Endodermal cell (in vitro differentiated cells): Measurements from ENCODE around the gene LCN12. TPM values are rescaled to one million over a fixed set of nuclear protein-coding genes. Genes with fewer than 3 reads are reported as not detected.

Experiments used
- DNase-seq: peaks from one replicate; pipeline ENCODE4 v3.0.0-alpha.2; 2017
- H3K27ac ChIP-seq: 2 replicates; pipeline ENCODE4 v1.5.1; 2013; ENCODE audit warnings: mild to moderate bottlenecking, low read depth, low read length, moderate library complexity
- H3K27me3 ChIP-seq: 2 replicates; pipeline ENCODE4 v1.6.1; 2013; ENCODE audit warnings: mild to moderate bottlenecking, low read length, moderate library complexity; ENCODE audit not compliant: insufficient read depth, control insufficient read depth, poor library complexity, severe bottlenecking
- H3K36me3 ChIP-seq: 2 replicates; pipeline ENCODE4 v1.7.0; 2013; ENCODE audit warnings: mild to moderate bottlenecking, low read length, moderate library complexity; ENCODE audit not compliant: control insufficient read depth, insufficient read depth
- H3K4me1 ChIP-seq: one replicate; pipeline ENCODE4 v1.7.0; 2013; ENCODE audit warnings: low read length; ENCODE audit not compliant: control insufficient read depth, insufficient read depth
- H3K4me3 ChIP-seq: 2 replicates; pipeline ENCODE4 v1.5.1; 2013; ENCODE audit warnings: mild to moderate bottlenecking, low read length, moderate library complexity
- H3K9ac ChIP-seq: 2 replicates; pipeline ENCODE4 v1.6.1; 2013; ENCODE audit warnings: mild to moderate bottlenecking, low read length, moderate library complexity; ENCODE audit not compliant: poor library complexity, severe bottlenecking; ENCODE audit errors: extremely low read depth
- H3K9me3 ChIP-seq: 2 replicates; pipeline ENCODE4 v1.6.1; 2013; ENCODE audit warnings: mild to moderate bottlenecking, low read length, moderate library complexity; ENCODE audit not compliant: control insufficient read depth
- H3K27ac Mint-ChIP-seq: 2 replicates; pipeline ENCODE4 v1.8.0; 2020; ENCODE audit warnings: mixed read lengths
- H3K27me3 Mint-ChIP-seq: 2 replicates; pipeline ENCODE4 v1.8.0; 2021; ENCODE audit warnings: mild to moderate bottlenecking, mixed read lengths; ENCODE audit not compliant: insufficient read depth
- H3K36me3 Mint-ChIP-seq: 2 replicates; pipeline ENCODE4 v1.8.0; 2020; ENCODE audit warnings: low read depth, mixed read lengths
- H3K4me1 Mint-ChIP-seq: 2 replicates; pipeline ENCODE4 v1.8.0; 2020; ENCODE audit warnings: mixed read lengths
- H3K4me3 Mint-ChIP-seq: 2 replicates; pipeline ENCODE4 v1.8.0; 2020; ENCODE audit warnings: mild to moderate bottlenecking, moderate library complexity, mixed read lengths
- H3K9me3 Mint-ChIP-seq: 2 replicates; pipeline ENCODE4 v1.8.0; 2020; ENCODE audit warnings: mild to moderate bottlenecking, mixed read lengths
- WGBS, 2 experiments: methylation state at CpG; one replicate each; pipeline versions ENCODE4 v1.1.5 to v1.1.7; 2013; ENCODE audit warnings: missing lambda C conversion rate in 2 of 2, mixed read lengths in 1 of 2; ENCODE audit not compliant: insufficient coverage in 1 of 2, insufficient read length in 1 of 2; 5-methylcytosine and 5-hydroxymethylcytosine counted together
- total RNA-seq, 2 donors: library from RNA; stranded (reverse); fragmentation: NEBNext Ultra II Directional in 1 of 2; extraction: Animal tissue kit (Norgen Biotek cat#: 25700) in 1 of 2; gene quantifications; 2 replicates in 1 of 2; 3 replicates in 1 of 2; pipeline ENCODE4 v1.2.1, GENCODE V29; 2021
- TF ChIP-seq, protein P1 (sequence below): fragments of 200-600 bp; sonication (generic); conservative IDR thresholded peaks from 2 replicates; pipeline ENCODE4 v1.5.0; 2021; ENCODE audit warnings: antibody characterized with exemption, mild to moderate bottlenecking

Gene LCN12
- total RNA-seq, 2 donors from 2014 or later, result 2.1 to 4.4 TPM

DNA sequence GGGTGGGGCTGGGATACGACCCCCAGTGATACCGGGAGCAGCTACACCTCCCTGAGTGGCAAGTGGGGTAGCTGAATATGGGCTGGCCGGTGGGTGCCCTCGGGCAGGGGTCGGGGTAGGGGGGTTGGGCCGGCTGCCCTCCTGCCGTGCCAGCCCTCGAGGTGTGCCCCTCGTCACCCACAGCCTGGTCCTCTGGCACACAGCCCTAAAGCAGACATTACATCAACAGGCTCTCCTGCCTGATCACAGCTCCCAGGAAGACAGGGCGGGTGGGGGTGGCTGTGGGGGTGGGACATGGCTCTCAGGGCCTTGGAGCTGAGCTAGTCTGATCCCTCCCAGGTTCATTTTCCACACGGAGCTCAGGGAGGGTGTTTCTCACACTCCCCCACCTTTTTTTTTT lies 30.8 kb upstream of the LCN12 start:
- no peak overlapping the region for H3K4me3 ChIP-seq
- H3K9me3 Mint-ChIP-seq, result no peaks in the 10 kb centered on the region
- H3K4me1 ChIP-seq, result no peaks in the 10 kb centered on the region
- H3K36me3 ChIP-seq, result peaks cover 43% of the 10 kb centered on the region
- 94% methylated on average over 9 to 11 of the region's 11 CpGs for WGBS, 2 experiments
- H3K27ac ChIP-seq, result no peak overlapping the region
- H3K27me3 ChIP-seq, result no peaks in the 10 kb centered on the region
- H3K4me1 Mint-ChIP-seq, result no peaks in the 10 kb centered on the region
- H3K27ac Mint-ChIP-seq, result no peak overlapping the region
- DNase-seq, result no peak
- H3K36me3 Mint-ChIP-seq, result peaks cover 57% of the 10 kb centered on the region
- TF ChIP-seq, protein P1, sequence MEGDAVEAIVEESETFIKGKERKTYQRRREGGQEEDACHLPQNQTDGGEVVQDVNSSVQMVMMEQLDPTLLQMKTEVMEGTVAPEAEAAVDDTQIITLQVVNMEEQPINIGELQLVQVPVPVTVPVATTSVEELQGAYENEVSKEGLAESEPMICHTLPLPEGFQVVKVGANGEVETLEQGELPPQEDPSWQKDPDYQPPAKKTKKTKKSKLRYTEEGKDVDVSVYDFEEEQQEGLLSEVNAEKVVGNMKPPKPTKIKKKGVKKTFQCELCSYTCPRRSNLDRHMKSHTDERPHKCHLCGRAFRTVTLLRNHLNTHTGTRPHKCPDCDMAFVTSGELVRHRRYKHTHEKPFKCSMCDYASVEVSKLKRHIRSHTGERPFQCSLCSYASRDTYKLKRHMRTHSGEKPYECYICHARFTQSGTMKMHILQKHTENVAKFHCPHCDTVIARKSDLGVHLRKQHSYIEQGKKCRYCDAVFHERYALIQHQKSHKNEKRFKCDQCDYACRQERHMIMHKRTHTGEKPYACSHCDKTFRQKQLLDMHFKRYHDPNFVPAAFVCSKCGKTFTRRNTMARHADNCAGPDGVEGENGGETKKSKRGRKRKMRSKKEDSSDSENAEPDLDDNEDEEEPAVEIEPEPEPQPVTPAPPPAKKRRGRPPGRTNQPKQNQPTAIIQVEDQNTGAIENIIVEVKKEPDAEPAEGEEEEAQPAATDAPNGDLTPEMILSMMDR, result no peak
- H3K9ac ChIP-seq, result no peak overlapping the region
- no peak overlapping the region for H3K4me3 Mint-ChIP-seq
- H3K9me3 ChIP-seq, result no peaks in the 10 kb centered on the region
- no peaks in the 10 kb centered on the region for H3K27me3 Mint-ChIP-seq

DNA sequence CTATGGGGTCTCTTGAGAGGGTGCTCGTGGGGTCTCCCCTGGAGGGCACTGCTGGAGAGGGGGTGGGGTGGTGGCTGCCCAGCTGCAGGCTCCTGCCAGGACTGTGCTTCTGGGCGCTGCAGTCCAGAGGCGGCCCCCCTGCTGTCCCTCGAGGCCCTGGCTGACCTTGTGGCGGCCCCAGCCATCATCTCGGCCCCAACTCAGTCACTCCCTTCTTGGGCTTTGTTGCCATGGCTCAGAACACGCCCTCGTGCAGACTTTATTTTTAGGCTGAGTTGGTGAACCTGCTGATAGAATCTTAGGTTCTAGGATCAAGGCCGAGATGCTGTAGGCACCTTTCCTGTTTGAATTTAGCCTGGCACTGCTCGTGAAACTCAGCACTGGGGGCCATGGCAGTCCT lies 30.4 kb upstream of the LCN12 start:
- H3K9me3 ChIP-seq, result no peaks in the 10 kb centered on the region
- Mint-ChIP-seq H3K36me3 (peaks cover 54% of the 10 kb centered on the region), H3K9me3 (no peaks in the 10 kb centered on the region), H3K27ac (no peak overlapping the region), H3K27me3 (no peaks in the 10 kb centered on the region), H3K4me1 (no peaks in the 10 kb centered on the region), H3K4me3 (no peak overlapping the region)
- peaks cover 40% of the 10 kb centered on the region for H3K36me3 ChIP-seq
- H3K4me1 ChIP-seq, result no peaks in the 10 kb centered on the region
- 93% methylated on average over 8 to 10 of the region's 10 CpGs for WGBS, 2 experiments
- H3K27ac ChIP-seq, result no peak overlapping the region
- no peak overlapping the region for H3K4me3 ChIP-seq
- H3K9ac ChIP-seq, result no peak overlapping the region
- H3K27me3 ChIP-seq, result no peaks in the 10 kb centered on the region
- no peak for DNase-seq
- TF ChIP-seq, protein P1, result no peak

DNA sequence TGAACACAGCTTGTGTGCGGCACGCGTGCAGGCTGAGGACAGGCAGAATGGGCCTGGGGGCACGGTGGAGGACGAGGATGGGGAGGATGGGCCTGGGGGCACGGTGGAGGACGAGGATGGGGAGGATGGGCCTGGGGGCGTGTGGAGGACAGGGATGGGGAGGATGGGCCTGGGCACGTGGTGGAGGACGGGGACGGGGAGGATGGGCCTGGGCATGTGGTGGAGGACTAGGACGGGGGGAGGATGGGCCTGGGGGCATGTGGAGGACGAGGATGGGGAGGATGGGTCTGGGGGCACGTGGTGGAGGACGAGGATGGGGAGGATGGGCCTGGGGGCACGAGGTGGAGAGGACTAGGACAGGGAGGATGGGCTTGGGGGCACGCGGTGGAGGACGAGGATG lies 29.5 kb upstream of the LCN12 start:
- Mint-ChIP-seq H3K27ac (no peak overlapping the region), H3K36me3 (peaks cover 45% of the 10 kb centered on the region)
- WGBS, 2 experiments, result 91% methylated on average over 9 to 19 of the region's 19 CpGs

More for the DNA sequence above, 29.5 kb upstream of the LCN12 start:
- no peaks in the 10 kb centered on the region for H3K9me3 Mint-ChIP-seq
- H3K36me3 ChIP-seq, result peaks cover 38% of the 10 kb centered on the region
- no peak overlapping the region for H3K4me3 ChIP-seq
- TF ChIP-seq, protein P1, result no peak
- no peaks in the 10 kb centered on the region for H3K27me3 Mint-ChIP-seq
- DNase-seq, result no peak
- H3K27me3 ChIP-seq, result no peaks in the 10 kb centered on the region
- H3K27ac ChIP-seq, result no peak overlapping the region
- no peaks in the 10 kb centered on the region for H3K9me3 ChIP-seq
- H3K4me3 Mint-ChIP-seq, result no peak overlapping the region
- H3K9ac ChIP-seq, result no peak overlapping the region
- H3K4me1 Mint-ChIP-seq, result no peaks in the 10 kb centered on the region
- H3K4me1 ChIP-seq, result no peaks in the 10 kb centered on the region
